ENCODE measurements around the gene VAV2.

GRCh38 chr9:133906218-133906617 lies 85.9 kb downstream of the VAV2 start:
- TF ChIP-seq, protein P1, sequence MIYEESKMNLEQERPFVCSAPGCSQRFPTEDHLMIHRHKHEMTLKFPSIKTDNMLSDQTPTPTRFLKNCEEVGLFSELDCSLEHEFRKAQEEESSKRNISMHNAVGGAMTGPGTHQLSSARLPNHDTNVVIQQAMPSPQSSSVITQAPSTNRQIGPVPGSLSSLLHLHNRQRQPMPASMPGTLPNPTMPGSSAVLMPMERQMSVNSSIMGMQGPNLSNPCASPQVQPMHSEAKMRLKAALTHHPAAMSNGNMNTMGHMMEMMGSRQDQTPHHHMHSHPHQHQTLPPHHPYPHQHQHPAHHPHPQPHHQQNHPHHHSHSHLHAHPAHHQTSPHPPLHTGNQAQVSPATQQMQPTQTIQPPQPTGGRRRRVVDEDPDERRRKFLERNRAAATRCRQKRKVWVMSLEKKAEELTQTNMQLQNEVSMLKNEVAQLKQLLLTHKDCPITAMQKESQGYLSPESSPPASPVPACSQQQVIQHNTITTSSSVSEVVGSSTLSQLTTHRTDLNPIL (CRISPR knock-in tag; IDR thresholded peaks at IDR 0.05; ENCODE audit: low read depth), result no peak
- TF ChIP-seq ARNTL (CRISPR knock-in tag; IDR thresholded peaks at IDR 0.05; ENCODE audit: borderline replicate concordance, low read depth) (no peak), ESRRG (CRISPR knock-in tag; IDR thresholded peaks at IDR 0.05) (no peak), GLIS3 (CRISPR knock-in tag; IDR thresholded peaks at IDR 0.05) (no peak), ZFP3 (CRISPR knock-in tag; IDR thresholded peaks at IDR 0.05) (no peak), OSR1 (CRISPR knock-in tag; IDR thresholded peaks at IDR 0.05) (no peak), ZC3H10 (CRISPR knock-in tag; IDR thresholded peaks at IDR 0.05) (no peak), SNAI2 (CRISPR knock-in tag; IDR thresholded peaks at IDR 0.05) (no peak), CSDC2 (CRISPR knock-in tag; IDR thresholded peaks at IDR 0.05) (no peak), TCF4 (CRISPR knock-in tag; IDR thresholded peaks at IDR 0.05; ENCODE audit: borderline replicate concordance) (no peak)
